Measurements from ENCODE around the gene RPS3. TPM values are rescaled to one million over a fixed set of nuclear protein-coding genes. Genes with fewer than 3 reads are reported as not detected.
"Not testable (repeated sequence)": the region's sequence is repeated elsewhere in the genome, so short reads cannot be mapped to it uniquely, and the experiment has no call there.

Gene RPS3
- total RNA-seq, 1 donor from 2014 or later, result 1,962 TPM

DNA sequence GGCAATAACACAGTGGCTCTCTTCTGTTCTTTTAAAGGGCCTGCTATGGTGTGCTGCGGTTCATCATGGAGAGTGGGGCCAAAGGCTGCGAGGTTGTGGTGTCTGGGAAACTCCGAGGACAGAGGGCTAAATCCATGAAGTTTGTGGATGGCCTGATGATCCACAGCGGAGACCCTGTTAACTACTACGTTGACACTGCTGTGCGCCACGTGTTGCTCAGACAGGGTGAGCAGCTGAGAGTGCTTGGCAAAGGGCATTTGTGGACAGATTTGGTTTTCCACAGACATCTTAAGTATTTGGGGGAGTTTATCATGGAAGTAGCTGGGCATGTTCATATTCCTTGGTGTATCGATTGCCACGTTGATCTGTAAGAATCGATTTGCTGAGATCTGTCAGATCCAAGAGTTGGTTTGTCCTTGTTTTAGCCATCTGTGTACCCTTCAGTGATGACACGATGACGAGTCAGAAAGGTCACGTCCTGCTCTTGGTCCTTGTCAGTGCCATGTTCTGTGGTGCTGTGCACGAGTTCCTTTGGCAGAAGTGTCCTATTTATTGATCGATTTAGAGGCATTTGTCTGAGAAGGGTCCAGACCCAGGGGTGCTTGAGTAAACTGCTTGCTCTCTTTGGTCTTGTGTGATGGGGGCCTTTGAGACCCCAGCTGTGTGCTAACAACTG, 4.8 kb downstream of the RPS3 start:
- TF ChIP-seq EZH2phosphoT487 (IDR thresholded peaks at IDR 0.05) (no peak), EZH2 (IDR thresholded peaks at IDR 0.05) (no peak)
- TF ChIP-seq, protein P1, sequence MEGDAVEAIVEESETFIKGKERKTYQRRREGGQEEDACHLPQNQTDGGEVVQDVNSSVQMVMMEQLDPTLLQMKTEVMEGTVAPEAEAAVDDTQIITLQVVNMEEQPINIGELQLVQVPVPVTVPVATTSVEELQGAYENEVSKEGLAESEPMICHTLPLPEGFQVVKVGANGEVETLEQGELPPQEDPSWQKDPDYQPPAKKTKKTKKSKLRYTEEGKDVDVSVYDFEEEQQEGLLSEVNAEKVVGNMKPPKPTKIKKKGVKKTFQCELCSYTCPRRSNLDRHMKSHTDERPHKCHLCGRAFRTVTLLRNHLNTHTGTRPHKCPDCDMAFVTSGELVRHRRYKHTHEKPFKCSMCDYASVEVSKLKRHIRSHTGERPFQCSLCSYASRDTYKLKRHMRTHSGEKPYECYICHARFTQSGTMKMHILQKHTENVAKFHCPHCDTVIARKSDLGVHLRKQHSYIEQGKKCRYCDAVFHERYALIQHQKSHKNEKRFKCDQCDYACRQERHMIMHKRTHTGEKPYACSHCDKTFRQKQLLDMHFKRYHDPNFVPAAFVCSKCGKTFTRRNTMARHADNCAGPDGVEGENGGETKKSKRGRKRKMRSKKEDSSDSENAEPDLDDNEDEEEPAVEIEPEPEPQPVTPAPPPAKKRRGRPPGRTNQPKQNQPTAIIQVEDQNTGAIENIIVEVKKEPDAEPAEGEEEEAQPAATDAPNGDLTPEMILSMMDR (IDR thresholded peaks at IDR 0.05), result no peak
- no peak overlapping the region for H3K27ac Mint-ChIP-seq
- no peaks in the 10 kb centered on the region for H3K9me3 ChIP-seq (ENCODE audit: low read depth)
- no peak overlapping the region for H3K4me2 ChIP-seq
- H3K4me1 ChIP-seq, result peaks cover 15% of the 10 kb centered on the region
- peaks cover 36% of the 10 kb centered on the region for H3K4me1 Mint-ChIP-seq
- peaks cover 61% of the 10 kb centered on the region for H3K36me3 Mint-ChIP-seq
- no peak overlapping the region for H3K4me3 ChIP-seq
- H3F3A ChIP-seq (ENCODE audit: low read depth), result peaks cover 94% of the 10 kb centered on the region
- H3K9ac ChIP-seq, result no peak overlapping the region
- H3K79me2 ChIP-seq (ENCODE audit: low read depth), result peaks cover 97% of the 10 kb centered on the region
- H3K27ac ChIP-seq, result no peak overlapping the region
- no peaks in the 10 kb centered on the region for H3K27me3 ChIP-seq
- peaks cover 94% of the 10 kb centered on the region for H4K20me1 ChIP-seq (ENCODE audit: low read depth)
- no peak overlapping the region for H2AFZ ChIP-seq (replicated peaks)
- no peak for DNase-seq (ENCODE audit: low spot score)
- H3K9me3 Mint-ChIP-seq, result no peaks in the 10 kb centered on the region
- H3K27me3 Mint-ChIP-seq (ENCODE audit: insufficient read depth, low read depth), result peaks cover 7% of the 10 kb centered on the region
- H3K36me3 ChIP-seq, result peaks cover 60% of the 10 kb centered on the region
- H3K4me3 Mint-ChIP-seq, result no peak overlapping the region

DNA sequence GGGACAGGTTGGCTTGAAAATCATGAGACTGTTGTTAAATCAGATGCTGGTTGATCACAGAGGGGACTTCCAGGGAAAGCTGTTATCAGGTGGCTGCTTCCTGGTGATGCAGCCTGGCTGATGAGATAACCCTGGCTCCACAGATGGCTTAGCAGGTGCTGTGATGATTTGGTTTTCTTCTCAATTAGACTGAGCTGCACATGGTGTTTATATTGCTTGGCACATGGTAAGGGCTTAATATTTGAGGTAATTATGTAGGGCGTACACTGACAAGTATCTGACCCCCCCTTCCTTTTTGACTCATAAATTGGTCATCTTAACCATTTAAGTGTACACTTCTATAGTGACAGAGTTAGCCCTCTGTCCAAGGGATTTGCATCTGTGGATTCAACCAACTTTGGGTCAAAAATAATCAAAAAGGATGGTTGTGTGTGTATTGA, 7.0 kb downstream of the RPS3 start:
- Mint-ChIP-seq H3K36me3 (peaks cover 58% of the 10 kb centered on the region), H3K27me3 (ENCODE audit: insufficient read depth, low read depth) (peaks cover 7% of the 10 kb centered on the region), H3K27ac (no peak overlapping the region), H3K9me3 (no peaks in the 10 kb centered on the region), H3K4me1 (peaks cover 26% of the 10 kb centered on the region), H3K4me3 (no peak overlapping the region)
- H3K36me3 ChIP-seq, result peaks cover 56% of the 10 kb centered on the region
- H3K27me3 ChIP-seq, result no peaks in the 10 kb centered on the region
- no peak for TF ChIP-seq EZH2 (IDR thresholded peaks at IDR 0.05)
- TF ChIP-seq, protein P1 (IDR thresholded peaks at IDR 0.05), result no peak
- no peak for TF ChIP-seq EZH2phosphoT487 (IDR thresholded peaks at IDR 0.05)
- H3K27ac ChIP-seq, result no peak overlapping the region
- H3K9ac ChIP-seq, result no peak overlapping the region
- H3K4me2 ChIP-seq, result no peak overlapping the region
- H3K9me3 ChIP-seq (ENCODE audit: low read depth), result no peaks in the 10 kb centered on the region
- H3K79me2 ChIP-seq (ENCODE audit: low read depth), result peaks cover 76% of the 10 kb centered on the region
- H4K20me1 ChIP-seq (ENCODE audit: low read depth), result peaks cover 75% of the 10 kb centered on the region
- H3K4me1 ChIP-seq, result peaks cover 11% of the 10 kb centered on the region
- DNase-seq (ENCODE audit: low spot score), result no peak
- H3F3A ChIP-seq (ENCODE audit: low read depth), result peaks cover 76% of the 10 kb centered on the region
- H3K4me3 ChIP-seq, result no peak overlapping the region
- no peak overlapping the region for H2AFZ ChIP-seq (replicated peaks)

DNA sequence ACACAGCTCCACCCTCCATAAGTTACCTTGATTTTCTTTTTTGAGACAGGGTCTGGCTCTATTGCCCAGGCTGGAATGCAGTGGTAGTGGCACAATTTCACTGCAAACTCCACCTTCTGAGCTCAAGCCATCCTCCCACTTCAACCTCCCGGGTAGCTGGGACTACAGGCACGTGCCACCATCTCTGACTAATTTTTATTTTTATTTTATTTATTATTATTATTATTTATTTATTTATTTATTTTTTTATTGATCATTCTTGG, 9.6 kb downstream of the RPS3 start:
- no peak overlapping the region for H3K4me3 Mint-ChIP-seq
- Histone ChIP-seq H3F3A (ENCODE audit: low read depth) (peaks cover 50% of the 10 kb centered on the region), H2AFZ (replicated peaks) (no peak overlapping the region), H3K79me2 (ENCODE audit: low read depth) (peaks cover 50% of the 10 kb centered on the region), H3K27ac (no peak overlapping the region), H3K4me2 (no peak overlapping the region), H3K4me3 (no peak overlapping the region), H3K27me3 (no peaks in the 10 kb centered on the region), H3K36me3 (peaks cover 32% of the 10 kb centered on the region), H3K4me1 (no peaks in the 10 kb centered on the region), H4K20me1 (ENCODE audit: low read depth) (peaks cover 56% of the 10 kb centered on the region), H3K9ac (no peak overlapping the region), H3K9me3 (ENCODE audit: low read depth) (no peaks in the 10 kb centered on the region)
- TF ChIP-seq, protein P1 (IDR thresholded peaks at IDR 0.05), result no peak
- TF ChIP-seq EZH2 (IDR thresholded peaks at IDR 0.05) (no peak), EZH2phosphoT487 (IDR thresholded peaks at IDR 0.05) (no peak)
- peaks cover 10% of the 10 kb centered on the region for H3K27me3 Mint-ChIP-seq (ENCODE audit: insufficient read depth, low read depth)
- DNase-seq (ENCODE audit: low spot score), result no peak
- peaks cover 8% of the 10 kb centered on the region for H3K4me1 Mint-ChIP-seq
- H3K9me3 Mint-ChIP-seq, result no peaks in the 10 kb centered on the region
- peaks cover 50% of the 10 kb centered on the region for H3K36me3 Mint-ChIP-seq
- no peak overlapping the region for H3K27ac Mint-ChIP-seq

DNA sequence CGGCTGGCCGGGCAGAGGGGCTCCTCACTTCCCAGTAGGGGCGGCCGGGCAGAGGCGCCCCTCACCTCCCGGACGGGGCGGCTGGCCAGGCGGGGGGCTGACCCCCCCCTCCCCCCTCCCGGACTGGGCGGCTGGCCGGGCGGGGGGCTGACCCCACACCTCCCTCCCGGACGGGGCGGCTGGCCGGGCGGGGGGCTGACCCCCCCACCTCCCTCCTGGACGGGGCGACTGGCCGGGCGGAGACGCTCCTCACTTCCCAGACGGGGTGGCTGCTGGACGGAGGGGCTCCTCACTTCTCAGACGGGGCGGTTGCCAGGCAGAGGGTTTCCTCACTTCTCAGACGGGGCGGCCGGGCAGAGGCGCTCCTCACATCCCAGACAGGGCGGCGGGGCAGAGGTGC, 10.7 kb downstream of the RPS3 start:
- H3K27ac ChIP-seq; H2AFZ ChIP-seq (replicated peaks); H3K27me3 Mint-ChIP-seq (ENCODE audit: insufficient read depth, low read depth); H3K4me1 Mint-ChIP-seq; DNase-seq (ENCODE audit: low spot score); H3K9me3 ChIP-seq (ENCODE audit: low read depth); H3K4me3 ChIP-seq; H3K4me3 Mint-ChIP-seq; H3K27ac Mint-ChIP-seq; H3K27me3 ChIP-seq; H3K9ac ChIP-seq; H3K4me1 ChIP-seq; H3K9me3 Mint-ChIP-seq; H3K4me2 ChIP-seq: not testable (repeated sequence)
- Histone ChIP-seq H4K20me1 (ENCODE audit: low read depth) (peaks cover 52% of the 10 kb centered on the region), H3F3A (ENCODE audit: low read depth) (peaks cover 40% of the 10 kb centered on the region), H3K79me2 (ENCODE audit: low read depth) (peaks cover 40% of the 10 kb centered on the region), H3K36me3 (peaks cover 27% of the 10 kb centered on the region)
- peaks cover 44% of the 10 kb centered on the region for H3K36me3 Mint-ChIP-seq

DNA sequence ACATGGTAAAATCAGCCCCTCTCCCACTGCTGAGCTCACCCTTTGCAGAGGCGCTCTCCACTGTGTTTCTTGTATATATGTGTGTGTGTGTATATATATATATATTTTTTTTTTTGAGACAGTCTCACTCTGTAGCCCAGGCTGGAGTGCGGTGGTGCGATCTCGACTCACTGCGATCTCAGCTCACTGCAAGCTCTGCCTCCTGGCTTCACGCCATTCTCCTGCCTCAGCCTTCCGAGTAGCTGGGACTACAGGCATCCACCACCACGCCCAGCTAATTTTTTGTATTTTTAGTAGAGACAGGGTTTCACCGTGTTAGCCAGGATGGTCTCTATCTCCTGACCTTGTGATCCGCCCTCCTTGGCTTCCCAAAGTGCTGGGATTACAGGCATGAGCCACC, 13.8 kb downstream of the RPS3 start:
- H2AFZ ChIP-seq (replicated peaks); H3K4me1 ChIP-seq; DNase-seq (ENCODE audit: low spot score); H3K9ac ChIP-seq; H3K9me3 Mint-ChIP-seq; H3K27ac Mint-ChIP-seq; H3K27ac ChIP-seq; H3K4me3 Mint-ChIP-seq; H3K4me3 ChIP-seq; H3K4me2 ChIP-seq; H3K9me3 ChIP-seq (ENCODE audit: low read depth); H3K27me3 Mint-ChIP-seq (ENCODE audit: insufficient read depth, low read depth); H3K79me2 ChIP-seq (ENCODE audit: low read depth); H3K4me1 Mint-ChIP-seq; H3K27me3 ChIP-seq: not testable (repeated sequence)
- peaks cover 25% of the 10 kb centered on the region for H3K36me3 Mint-ChIP-seq
- H4K20me1 ChIP-seq (ENCODE audit: low read depth), result peaks cover 33% of the 10 kb centered on the region
- peaks cover 12% of the 10 kb centered on the region for H3K36me3 ChIP-seq
- H3F3A ChIP-seq (ENCODE audit: low read depth), result peaks cover 10% of the 10 kb centered on the region

Data from neural progenitor cell (in vitro differentiated cells).